Endothelial cell of umbilical vein (primary cell): Measurements from ENCODE around the gene MZB1.

ENCODE experiments used
- CTCF ChIP-seq, 2 donors: IDR thresholded peaks; 1 replicate in 1 of 2; 2 replicates in 1 of 2; pipeline ENCODE4 v1.5.1; 2011; ENCODE audit warnings: low read length in 2 of 2, mild to moderate bottlenecking in 2 of 2, moderate library complexity in 2 of 2, control low read depth in 1 of 2, inconsistent platforms in 1 of 2, low read depth in 1 of 2; ENCODE audit not compliant: insufficient read depth in 1 of 2; ENCODE audit errors: extremely low read depth in 1 of 2
- EZH2 ChIP-seq: IDR thresholded peaks from 2 replicates; pipeline ENCODE4 v1.6.1; 2012; ENCODE audit warnings: borderline replicate concordance, low read depth, mild to moderate bottlenecking, moderate library complexity, low read length, inconsistent platforms; ENCODE audit not compliant: severe bottlenecking
- JUN ChIP-seq: IDR thresholded peaks from 2 replicates; pipeline ENCODE4 v1.6.1; 2011; ENCODE audit warnings: borderline replicate concordance, low read depth; ENCODE audit not compliant: insufficient read length, insufficient read depth
- MAX ChIP-seq: IDR thresholded peaks from 2 replicates; pipeline ENCODE4 v1.6.1; 2011; ENCODE audit not compliant: insufficient read depth, insufficient read length
- POLR2A ChIP-seq: IDR thresholded peaks from 2 replicates; pipeline ENCODE4 v1.6.1; 2012; ENCODE audit warnings: low read depth, mild to moderate bottlenecking, control low read depth, low read length
- POLR2AphosphoS5 ChIP-seq: IDR thresholded peaks from 2 replicates; pipeline ENCODE4 v1.6.1; 2012; ENCODE audit warnings: low read depth, mild to moderate bottlenecking, control low read depth, low read length, moderate library complexity; ENCODE audit not compliant: insufficient read depth

DNA sequence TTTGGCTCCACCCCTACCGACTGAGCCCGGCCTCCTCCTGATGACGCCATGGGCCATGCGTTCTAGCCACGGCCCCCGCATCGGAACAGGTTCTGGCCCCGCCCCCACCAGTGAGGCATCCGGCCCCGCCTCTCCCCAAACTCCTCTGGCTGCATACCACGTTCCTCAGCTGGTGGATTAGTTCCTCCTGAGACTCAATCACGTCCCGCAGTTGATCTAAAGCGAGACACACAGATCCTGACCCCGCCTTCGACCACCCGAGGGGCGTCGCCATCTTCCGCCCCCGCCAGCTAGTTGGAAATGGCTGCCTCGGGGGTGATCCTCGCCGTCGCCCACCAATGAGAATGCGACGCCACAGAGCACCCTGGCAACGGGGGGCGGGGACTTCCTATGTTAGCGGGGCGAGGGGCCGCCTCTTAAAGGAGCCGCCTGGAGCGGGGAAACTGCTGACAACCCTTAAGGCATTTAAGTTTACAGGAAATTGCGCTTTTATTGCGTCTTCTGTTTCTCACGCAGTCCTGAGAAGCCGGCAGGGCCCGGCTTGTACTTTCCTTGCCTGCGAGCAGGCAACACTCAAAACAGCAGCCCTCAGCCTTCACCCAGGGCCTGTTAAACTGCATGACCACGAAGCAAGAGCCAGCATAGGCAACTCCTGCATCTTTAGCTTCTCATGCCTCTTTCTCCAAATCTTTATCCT lies 14.2 kb upstream of the MZB1 start, which contains the start of gene SPATA24:
- no peak for TF ChIP-seq CTCF (IDR thresholded peaks at IDR 0.05; ENCODE audit: extremely low read depth in 1 of 2, insufficient read depth in 1 of 2, low read depth in 1 of 2, low read length in 2 of 2)
- TF ChIP-seq POLR2AphosphoS5 = peak; percentile 43
- peak; percentile 51 for TF ChIP-seq POLR2A
- TF ChIP-seq EZH2 = no peak
- TF ChIP-seq MAX = no peak
- no peak for TF ChIP-seq JUN
